Choroid plexus epithelial cell (primary cell): ENCODE measurements around the gene TUFM.

Source experiments
- DNase-seq: peaks from one replicate; pipeline ENCODE4 v3.0.0-alpha.2; 2010; ENCODE audit warnings: low read depth
- H3K4me3 ChIP-seq: 2 replicates; pipeline ENCODE4 v1.5.1; 2011; ENCODE audit warnings: low read depth, mild to moderate bottlenecking, control low read depth, low read length, moderate library complexity
- TF ChIP-seq, protein P1 (sequence below): conservative IDR thresholded peaks from 2 replicates; pipeline ENCODE4 v1.5.1; 2011; ENCODE audit warnings: low read depth, mild to moderate bottlenecking, control low read depth, inconsistent platforms, low read length, moderate library complexity

TUFM gene

DNA sequence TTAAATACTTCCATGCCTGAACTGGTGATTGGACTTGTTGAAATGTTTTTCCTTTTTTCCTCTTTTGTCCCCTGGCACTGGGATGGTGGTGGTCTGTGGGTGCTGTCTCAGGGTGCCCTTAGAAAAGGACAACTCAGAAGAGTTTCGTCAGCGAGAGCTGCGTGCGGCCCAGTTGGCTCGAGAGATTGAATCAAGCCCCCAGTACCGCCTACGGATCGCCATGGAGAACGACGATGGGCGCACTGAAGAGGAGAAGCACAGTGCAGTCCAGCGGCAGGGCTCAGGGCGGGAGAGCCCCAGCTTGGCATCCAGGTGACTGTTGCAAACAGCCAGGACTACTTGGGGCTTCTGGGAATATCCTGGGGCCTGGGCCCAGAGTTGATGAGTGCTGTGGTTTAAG lies 16.4 kb downstream of the TUFM start:
- no peak overlapping the region for H3K4me3 ChIP-seq
- TF ChIP-seq, protein P1, sequence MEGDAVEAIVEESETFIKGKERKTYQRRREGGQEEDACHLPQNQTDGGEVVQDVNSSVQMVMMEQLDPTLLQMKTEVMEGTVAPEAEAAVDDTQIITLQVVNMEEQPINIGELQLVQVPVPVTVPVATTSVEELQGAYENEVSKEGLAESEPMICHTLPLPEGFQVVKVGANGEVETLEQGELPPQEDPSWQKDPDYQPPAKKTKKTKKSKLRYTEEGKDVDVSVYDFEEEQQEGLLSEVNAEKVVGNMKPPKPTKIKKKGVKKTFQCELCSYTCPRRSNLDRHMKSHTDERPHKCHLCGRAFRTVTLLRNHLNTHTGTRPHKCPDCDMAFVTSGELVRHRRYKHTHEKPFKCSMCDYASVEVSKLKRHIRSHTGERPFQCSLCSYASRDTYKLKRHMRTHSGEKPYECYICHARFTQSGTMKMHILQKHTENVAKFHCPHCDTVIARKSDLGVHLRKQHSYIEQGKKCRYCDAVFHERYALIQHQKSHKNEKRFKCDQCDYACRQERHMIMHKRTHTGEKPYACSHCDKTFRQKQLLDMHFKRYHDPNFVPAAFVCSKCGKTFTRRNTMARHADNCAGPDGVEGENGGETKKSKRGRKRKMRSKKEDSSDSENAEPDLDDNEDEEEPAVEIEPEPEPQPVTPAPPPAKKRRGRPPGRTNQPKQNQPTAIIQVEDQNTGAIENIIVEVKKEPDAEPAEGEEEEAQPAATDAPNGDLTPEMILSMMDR = no peak
- DNase-seq = no peak

DNA sequence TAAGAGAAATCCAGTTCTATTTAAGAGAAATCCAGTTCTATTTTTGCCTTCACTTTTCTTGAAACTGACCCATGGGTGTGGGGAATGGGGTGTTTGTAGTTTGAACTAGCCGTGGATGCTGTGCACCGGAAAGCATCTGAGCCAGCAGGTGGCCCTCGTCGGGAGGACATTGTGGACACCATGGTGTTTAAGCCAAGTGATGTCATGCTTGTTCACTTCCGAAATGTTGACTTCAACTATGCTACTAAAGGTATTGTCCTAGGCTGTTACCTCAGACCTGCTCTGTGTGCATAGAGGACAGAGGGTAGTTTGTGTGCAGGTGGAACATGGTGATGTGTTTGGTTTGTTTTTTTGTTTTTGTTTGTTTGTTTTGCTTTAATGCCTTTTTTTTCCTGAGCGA lies 20.0 kb downstream of the TUFM start:
- peak overlapping the region; percentile 14 for H3K4me3 ChIP-seq
- TF ChIP-seq, protein P1 = peak; percentile 37
- peak; percentile 27 for DNase-seq

DNA sequence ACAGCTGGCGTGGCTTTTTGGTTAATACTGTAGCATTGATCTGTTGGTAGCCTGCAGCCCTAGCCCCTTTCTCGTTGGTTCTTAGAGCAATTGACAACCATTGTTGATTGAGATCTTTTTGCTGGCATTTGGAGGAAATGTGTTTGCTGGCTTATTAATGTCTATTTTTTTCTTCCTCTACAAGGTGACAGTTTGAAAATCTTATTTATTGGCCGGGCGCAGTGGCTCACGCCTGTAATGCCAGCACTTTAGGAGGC lies 21.5 kb downstream of the TUFM start:
- TF ChIP-seq, protein P1 = no peak
- DNase-seq = no peak

DNA sequence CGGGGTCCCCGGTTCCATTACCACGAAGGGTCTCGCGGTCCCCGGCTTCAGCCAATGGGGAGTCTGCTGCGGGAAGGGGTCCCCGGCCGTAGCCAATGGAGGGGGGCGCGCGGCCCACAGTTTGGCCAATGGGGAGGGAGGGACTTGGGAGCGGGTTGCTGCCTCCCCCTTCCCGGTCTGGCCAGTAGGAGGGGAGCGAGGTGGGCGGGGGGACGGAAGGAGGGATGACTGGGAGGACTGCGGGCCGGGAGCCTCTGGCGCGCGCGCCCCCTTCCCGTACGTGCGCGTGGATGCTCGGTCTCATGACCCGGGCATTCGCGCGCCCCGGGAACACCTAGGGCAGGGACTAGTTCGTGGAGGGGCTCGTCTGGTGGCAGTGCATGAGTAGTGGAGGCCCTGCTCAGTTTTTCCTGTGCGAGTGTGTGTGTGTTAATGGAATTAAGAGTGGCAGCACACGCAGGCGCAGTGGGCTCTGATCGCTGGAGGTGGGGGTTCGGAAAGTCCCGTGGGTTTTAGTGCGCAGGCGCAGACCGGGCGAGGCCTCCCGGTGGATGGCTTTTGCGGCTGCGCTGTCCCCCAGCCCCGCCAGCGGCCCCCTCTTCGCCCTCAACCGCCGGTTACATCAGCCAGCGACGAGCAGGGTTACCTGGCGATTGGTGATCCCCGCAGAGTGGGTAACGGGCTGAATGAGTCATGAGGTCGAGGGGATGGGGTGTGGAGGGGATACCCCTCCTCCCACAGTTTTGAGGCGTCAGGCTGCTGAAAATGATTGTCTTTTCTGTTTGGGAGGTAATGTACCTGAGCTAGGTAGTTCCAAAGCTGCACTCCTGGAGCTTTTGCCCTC lies 22.1 kb downstream of the TUFM start:
- peak overlapping the region; percentile 88 for H3K4me3 ChIP-seq
- DNase-seq = peak; percentile 99
- TF ChIP-seq, protein P1 = peak; percentile 18

More for the DNA sequence above, 21.5 kb downstream of the TUFM start:
- H3K4me3 ChIP-seq = peak overlapping the region; percentile 88

DNA sequence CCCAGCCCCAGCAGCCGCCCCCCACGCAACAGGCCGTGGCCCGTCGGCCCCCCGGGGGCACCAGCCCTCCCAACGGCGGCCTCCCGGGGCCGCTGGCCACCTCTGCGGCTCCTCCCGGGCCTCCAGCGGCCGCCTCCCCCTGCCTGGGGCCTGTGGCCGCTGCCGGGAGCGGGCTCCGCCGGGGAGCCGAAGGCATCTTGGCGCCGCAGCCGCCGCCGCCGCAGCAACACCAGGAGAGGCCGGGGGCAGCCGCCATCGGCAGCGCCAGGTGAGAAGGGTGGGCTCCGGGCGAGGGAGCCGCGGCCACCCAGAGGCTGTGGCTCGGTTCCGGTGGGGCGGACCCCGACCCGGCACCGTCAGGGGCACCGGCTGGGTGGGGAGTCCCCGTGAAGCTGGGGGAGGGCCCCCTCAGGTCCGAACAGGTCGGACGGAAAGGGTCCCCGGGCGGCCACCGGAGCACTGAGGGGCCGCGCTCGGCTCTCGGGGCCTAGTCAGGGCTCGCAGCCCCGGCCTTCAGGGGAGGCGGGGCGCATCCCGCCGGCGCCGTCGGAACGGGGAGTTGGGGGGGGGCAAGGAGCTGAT lies 22.8 kb downstream of the TUFM start:
- no peak for DNase-seq
- peak overlapping the region; percentile 88 for H3K4me3 ChIP-seq

DNA sequence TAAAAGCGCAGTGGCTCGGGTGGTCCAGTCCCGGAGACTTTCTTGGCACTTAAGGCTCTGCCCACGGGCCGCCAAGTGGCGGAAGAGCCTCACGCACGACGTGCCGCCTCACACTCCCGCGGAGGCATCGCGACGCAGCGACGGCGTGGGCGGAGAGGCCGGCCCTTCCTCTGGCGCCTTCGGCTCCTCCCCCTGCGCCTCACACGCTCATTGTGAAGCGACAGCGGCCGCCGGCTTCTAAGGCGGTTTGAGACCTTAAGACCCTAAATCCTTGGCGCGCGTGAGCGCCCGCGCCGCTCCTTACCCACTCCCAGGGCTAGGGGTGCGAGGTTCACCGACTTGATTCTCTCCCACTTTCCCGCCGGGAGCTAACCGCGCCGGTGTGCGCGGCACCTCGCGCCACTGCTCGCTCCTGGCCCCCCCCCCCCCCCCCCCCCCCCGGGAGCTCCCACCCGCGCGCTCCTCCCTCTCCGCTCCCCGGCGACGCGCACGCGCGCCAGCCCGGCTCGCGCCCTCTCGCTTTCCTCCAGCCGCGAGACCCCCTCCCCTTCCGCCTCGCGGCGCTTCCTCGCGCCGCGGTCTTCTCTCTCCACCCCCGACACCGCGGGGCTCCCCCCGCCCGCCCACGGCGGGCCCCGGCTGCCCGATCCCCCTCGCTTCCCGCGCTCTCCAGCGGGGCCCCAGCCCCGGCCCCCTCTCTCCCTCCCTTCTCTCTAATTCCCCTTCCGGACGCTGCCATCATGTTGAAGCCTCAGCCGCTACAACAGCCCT lies 23.4 kb downstream of the TUFM start, which contains the start of gene ATXN2L:
ATXN2L (plus strand) TSS at position 480 of the 771 bp plus-strand sequence; CDS start at position 741, 261 bp downstream.
- peak within 1 kb of the TSS; percentile 88 for H3K4me3 ChIP-seq
- peak; percentile 98 for DNase-seq
- TF ChIP-seq, protein P1 = no peak

More for the DNA sequence above, 22.8 kb downstream of the TUFM start:
- TF ChIP-seq, protein P1 = no peak
